HG02884 (cell line): ENCODE measurements around the gene KNSTRN.
A peak's percentile ranks its signal among the peaks of the same experiment; 100 is the strongest.

Experiments
- ATAC-seq: cut with Tn5 transposase; IDR thresholded peaks from one replicate; pipeline ENCODE4 v1.9.1; 2021; ENCODE audit warnings: mild to moderate bottlenecking, moderate library complexity; ENCODE audit not compliant: unreplicated experiment

KNSTRN gene

DNA sequence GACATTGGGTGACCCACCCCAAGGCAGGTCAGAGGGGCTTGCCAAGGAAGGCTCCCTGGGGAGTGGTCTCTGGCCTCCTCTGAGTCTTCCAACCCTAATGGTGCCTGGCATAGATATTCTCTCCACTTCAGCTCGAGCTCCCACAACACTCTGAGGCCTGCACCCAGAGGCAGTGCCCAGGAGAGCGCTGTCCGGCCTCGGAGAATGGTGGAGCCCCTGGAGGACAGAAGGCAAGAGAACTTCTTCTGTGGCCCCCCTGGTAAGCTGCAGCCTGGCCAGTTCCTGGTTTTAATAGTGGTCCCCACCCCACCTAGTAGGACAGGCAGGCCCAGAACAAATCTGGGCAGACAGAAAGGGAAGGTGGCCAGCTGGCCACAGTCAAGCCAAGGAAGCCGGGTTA lies 17.5 kb upstream of the KNSTRN start:
- no peak for ATAC-seq

DNA sequence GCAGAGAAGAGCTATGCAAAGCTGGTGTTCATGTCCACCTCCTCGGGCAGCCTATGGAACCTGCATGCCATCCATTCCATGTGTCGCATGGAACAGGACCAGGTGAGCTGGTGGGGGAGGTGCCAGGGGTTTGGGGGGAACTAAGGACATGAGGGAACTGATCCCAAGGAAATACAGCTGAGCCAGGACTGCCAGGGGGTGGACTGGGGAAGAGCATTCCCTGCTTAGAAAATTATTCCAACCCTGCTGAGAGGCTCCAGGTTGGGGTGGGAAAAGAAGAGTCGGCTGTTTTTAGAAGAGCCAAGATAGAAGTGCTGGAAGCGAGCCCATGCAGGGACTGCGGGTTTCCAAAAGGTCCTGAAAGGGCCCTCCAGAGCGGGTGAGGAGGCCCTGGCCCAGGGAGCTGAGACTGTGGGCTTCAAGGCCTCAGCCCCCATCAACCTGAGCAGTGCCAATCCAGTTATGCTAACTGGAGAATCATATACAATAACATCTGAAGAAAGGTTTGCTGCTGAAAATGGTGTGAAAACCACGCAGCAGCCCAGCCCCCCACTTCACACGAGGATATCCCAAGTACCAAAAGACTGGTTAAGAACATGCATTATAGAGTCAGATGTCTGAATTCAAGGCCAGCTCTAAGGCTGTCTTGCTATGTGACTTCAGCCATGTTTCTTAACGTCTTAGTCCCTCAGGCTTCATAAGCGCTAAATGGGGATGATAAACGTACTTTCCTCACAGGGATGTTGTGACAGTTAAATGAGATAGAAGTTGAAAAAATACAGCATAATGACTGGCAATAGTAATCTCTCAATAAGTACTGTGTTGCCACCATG lies 16.7 kb upstream of the KNSTRN start:
- ATAC-seq = no peak

DNA sequence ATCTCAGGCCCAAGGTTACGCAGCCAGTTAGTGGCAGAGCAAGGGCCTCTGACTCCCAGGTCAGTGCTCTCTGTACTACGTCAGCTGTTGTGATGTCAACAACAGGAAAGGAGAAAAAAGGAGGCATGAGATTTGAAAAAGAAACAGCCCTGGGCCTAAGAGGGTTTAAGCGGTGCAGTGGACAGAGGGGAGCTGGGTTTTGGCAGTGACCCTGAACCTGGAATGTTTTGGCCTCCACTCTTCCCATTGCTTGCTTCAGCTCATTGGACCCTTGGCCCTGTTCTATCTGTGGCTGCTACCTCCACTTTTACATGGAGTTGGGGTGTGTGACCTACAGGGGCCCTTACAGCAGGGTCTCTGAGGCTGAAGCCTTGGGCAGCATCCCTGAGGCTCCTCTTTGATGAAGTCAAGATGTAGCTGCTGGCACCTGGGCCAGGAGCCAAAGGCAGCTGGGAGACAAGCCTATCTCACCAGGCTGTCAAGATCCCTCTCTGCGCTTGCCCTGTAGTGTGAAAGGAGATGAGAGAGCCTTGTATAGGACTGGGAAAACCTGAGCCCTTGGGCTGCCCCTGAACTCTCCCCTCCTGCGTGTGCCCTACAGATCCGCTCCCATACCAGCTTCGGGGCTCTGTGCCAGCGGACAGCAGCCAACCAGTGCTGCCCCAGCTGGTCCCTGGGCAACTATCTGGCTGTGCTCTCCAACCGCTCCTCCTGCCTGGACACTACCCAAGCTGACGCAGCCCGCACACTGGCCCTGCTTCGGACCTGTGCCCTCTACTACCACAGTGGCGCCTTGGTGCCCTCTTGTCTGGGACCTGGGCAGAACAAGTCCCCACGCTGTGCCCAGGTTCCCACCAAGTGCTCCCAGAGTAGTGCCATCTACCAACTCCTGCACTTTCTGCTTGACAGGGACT lies 15.8 kb upstream of the KNSTRN start:
- no peak for ATAC-seq

DNA sequence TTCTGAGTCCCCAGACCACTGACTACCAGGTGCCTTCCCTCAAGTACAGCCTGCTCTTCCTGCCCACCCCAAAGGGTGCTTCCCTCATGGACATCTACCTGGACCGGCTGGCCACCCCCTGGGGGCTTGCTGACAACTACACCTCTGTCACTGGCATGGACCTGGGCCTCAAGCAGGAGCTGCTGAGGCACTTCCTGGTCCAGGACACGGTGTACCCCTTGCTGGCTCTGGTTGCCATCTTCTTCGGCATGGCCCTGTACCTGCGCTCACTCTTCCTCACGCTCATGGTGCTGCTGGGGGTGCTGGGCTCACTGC lies 15.2 kb upstream of the KNSTRN start:
- ATAC-seq = no peak

DNA sequence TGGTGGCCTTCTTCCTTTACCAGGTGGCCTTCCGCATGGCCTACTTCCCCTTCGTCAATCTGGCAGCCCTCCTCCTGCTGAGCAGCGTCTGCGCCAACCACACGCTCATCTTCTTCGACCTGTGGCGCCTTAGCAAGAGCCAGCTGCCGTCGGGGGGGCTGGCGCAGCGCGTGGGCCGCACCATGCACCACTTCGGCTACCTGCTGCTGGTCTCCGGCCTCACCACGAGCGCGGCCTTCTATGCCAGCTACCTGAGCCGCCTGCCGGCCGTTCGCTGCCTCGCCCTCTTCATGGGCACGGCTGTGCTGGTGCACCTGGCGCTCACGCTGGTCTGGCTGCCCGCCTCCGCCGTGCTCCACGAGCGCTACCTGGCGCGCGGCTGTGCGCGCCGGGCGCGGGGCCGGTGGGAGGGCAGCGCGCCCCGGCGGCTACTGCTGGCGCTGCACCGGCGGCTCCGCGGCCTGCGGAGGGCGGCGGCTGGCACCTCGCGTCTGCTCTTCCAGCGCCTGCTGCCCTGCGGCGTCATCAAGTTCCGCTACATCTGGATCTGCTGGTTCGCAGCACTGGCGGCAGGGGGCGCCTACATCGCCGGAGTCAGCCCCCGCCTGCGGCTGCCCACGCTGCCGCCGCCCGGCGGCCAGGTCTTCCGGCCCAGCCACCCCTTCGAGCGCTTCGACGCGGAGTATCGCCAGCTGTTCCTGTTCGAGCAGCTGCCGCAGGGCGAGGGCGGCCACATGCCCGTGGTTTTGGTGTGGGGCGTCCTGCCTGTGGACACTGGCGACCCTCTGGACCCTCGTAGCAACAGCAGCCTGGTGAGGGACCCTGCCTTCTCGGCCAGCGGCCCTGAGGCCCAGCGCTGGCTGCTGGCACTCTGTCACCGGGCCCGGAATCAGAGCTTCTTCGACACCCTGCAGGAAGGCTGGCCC lies 14.6 kb upstream of the KNSTRN start:
- ATAC-seq = peak; percentile 84

DNA sequence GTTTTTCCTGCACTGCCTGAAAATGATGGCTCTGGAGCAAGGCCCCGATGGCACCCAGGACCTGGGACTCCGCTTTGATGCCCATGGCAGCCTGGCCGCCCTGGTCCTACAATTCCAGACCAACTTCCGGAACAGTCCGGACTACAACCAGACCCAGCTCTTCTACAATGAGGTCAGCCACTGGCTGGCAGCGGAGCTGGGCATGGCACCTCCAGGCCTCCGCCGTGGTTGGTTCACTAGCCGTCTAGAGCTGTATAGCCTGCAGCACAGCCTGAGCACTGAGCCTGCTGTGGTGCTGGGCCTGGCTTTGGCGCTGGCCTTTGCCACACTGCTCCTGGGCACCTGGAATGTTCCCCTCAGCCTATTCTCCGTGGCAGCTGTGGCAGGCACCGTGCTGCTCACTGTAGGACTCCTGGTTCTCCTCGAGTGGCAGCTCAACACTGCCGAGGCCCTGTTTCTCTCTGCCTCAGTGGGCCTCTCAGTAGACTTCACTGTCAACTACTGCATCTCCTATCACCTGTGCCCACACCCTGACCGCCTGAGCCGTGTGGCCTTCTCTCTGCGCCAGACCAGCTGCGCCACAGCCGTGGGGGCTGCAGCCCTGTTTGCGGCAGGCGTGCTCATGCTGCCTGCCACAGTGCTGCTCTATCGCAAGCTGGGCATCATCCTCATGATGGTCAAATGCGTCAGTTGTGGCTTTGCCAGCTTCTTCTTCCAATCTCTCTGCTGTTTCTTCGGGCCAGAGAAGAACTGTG lies 13.6 kb upstream of the KNSTRN start:
- ATAC-seq = no peak

DNA sequence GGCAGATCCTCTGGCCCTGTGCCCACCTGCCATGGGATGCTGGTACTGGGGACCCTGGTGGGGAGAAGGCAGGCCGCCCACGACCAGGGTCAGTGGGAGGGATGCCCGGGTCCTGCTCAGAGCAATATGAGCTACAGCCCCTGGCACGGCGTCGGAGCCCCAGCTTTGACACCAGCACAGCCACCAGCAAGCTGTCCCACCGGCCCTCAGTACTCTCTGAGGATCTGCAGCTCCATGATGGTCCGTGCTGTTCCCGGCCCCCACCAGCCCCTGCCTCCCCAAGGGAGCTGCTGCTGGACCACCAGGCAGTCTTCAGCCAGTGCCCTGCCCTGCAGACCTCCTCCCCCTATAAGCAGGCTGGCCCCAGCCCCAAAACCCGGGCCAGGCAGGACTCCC lies 13.0 kb upstream of the KNSTRN start:
- ATAC-seq = no peak

DNA sequence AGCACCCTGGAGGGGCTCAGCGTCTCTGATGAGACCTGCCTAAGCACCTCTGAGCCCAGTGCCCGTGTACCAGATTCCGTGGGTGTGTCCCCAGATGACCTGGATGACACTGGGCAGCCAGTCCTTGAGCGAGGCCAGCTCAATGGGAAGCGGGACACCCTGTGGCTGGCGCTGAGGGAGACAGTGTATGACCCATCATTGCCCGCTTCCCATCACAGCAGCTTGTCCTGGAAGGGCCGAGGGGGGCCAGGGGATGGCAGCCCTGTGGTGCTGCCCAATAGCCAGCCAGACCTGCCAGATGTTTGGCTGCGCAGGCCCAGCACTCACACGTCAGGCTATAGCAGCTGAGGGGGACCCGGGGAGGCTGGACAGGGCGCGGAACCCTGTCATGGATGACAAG lies 12.6 kb upstream of the KNSTRN start:
- no peak for ATAC-seq

DNA sequence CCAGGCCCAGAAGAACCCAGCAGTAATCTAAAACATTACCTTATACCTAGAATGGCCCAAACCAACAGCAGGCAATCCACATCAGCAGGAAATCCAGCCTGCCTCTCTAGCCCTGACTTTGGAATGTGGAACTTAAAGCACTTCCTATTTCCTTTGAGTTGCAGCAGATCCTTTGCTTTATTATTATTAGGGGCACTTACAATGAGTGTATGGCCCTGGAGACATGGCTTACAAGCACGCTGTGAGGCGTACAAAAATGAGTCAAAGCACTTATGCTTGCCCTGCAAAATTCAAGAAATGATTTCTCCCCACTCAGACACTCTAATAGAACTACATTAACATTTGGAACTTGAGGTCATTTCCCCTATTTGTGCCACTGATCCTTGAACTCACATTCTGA lies 9.5 kb upstream of the KNSTRN start:
- no peak for ATAC-seq

DNA sequence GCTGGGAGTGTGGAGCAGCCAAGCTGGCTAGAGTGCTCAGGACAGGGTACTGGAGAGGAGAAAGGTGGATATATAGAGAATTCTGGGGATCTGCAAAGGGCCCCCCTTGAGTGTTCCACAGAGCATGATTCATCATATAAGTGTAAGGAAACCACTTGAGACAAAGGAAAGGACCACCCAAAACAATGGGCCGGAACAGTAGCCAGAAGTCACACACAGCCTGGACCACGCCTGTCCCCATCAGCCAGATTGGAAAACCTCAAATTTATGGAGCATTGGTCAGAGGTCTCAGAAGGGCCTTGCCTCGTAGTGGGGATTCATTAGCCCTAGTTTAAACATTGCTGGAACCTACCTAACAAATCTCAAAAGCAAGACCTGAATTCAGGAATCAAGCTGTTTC lies 4.9 kb upstream of the KNSTRN start:
- no peak for ATAC-seq

DNA sequence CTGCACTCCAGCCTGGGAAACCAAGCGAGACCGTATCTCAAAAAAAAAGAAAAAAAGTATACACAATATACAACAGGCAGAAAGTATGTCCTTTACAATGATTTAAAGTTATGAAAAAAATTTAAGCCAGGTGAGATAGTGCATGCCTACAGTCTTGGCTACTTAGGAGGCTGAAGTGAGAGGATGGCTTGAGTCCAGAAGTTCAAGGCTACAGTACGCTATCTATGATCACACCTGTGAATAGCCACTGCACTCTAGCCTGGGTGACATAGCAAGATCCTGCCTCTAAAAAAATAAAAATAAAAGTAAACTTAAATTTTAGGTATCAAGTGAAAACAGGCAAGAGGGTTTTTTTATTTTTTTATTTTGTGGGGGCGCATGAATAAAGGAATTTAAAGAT lies 3.1 kb upstream of the KNSTRN start:
- ATAC-seq = no peak

DNA sequence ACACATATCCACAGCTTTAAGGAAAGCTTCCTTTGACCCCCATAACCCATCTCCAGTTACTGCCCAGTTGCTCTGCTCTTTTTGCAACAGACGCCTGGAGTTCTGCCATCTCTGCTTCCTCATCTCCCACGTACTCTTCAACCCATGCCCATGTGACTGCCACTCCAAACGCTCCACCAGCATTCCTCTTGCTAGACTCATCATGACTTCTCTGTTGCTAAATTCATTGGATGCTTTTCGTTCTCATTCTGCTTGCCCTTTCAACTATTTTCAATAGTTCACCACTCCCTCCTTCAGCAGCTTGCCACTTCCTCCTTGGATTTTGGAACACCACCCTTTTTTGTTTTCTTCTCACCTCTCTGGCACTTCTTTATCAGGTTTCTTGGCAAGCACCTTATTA lies 2.7 kb upstream of the KNSTRN start:
- ATAC-seq = no peak

DNA sequence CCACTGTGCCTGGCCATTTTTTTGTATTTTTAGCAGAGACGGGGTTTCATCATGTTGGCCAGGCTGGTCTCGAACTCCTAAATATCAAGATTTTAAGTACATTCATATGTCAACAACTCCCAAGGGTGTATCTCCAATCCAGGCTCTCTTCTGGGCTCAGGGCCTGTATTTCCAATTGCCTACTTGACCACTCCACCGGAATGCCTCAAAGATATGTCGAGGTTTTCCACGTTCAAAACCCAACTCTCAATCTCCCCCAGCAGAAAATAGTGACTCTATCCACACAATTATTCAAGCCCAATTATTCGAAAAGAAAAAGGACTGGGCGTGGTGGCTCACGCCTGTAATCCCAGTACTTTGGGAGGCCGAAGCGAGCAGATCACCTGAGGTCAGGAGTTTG lies 1.9 kb upstream of the KNSTRN start:
- no peak for ATAC-seq

DNA sequence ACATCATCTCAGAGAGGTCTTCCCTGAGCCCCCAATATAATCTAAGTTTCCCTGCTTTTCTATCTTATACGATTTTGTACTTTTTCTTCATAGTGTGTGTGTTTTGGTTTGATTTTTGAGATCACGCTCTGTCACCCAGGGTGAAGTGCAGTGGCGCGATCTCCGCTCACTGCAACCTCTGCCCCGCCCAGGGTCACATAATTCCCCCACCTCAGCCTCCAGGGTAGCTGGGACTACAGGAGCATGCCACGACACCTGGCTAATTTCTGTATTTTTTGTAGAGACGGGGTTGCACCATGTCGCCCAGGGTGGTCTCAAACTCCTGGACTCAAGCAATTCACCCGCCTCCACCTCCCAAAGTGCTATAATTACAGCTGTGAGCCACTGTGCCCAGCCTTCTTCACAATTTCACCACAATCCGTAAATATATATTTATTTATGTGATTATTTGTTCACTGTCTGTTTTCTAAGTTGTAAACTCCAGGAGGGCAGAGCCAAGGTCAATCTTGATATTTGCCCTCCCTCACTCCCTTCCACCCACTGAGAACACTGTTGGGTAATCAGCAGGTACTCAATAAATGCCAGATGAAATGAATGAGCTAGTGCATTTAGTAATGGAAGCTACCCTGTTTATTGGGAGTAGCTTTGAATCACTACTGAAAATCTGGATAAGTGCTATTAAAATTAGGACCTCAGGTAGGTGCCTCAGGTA lies 547 bp upstream of the KNSTRN start:
- ATAC-seq = no peak

DNA sequence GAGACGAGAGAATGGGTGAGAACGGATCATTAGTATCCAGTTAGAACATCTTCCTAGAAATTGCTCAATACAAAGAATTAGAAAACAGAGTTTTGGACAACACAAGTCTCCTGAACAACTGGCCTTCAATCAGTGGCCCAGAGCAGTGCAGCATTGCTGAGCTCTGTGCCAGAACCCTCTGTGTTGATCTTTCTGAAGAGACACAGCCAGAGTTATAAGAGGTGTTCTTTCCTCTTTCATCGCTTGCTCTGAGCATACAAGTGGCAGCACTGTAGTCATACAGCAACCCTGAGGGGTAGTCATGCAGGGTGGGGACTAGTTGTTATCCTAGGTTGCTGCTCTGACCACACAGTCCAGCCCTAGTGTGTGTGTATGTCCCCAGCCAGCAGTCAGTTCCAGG lies 4.0 kb downstream of the KNSTRN start:
- ATAC-seq = no peak

DNA sequence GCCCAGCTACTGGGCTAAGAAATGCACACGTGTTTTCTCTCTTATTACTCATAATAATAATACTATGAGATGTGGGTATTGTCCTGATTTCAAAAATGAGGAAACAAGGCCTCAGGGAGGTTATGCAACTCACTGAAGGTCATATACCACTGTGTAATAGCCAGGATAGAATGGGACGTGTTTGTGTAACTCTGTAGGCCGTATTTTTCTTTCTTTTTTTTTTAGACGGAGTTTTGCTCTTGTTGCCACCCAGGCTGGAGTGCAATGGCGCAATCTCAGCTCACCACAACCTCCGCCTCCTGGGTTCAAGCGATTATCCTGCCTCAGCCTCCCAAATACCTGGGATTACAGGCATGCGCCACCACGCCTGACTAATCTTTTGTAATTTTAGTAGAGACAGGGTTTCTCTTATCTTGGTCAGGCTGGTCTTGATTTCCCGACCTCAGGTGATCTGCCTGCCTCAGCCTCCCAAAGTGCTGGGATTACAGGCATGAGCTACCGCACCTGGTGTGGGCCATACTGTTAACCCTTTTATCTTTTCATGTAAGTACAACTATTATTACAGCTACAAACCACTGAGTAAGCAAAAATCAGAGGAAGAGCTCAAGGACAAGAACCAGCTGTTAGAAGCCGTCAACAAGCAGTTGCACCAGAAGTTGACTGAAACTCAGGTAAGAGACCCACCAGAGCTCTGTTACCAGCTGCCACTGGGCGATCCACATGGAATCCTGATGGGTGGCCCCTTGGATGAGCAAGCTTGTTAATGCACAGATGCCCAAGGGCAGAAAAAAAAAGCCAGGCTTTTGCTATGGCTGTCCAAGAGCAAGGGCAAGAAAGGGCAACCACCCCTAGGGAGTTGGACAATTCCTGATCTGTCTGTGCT lies 6.7 kb downstream of the KNSTRN start:
- ATAC-seq = no peak

DNA sequence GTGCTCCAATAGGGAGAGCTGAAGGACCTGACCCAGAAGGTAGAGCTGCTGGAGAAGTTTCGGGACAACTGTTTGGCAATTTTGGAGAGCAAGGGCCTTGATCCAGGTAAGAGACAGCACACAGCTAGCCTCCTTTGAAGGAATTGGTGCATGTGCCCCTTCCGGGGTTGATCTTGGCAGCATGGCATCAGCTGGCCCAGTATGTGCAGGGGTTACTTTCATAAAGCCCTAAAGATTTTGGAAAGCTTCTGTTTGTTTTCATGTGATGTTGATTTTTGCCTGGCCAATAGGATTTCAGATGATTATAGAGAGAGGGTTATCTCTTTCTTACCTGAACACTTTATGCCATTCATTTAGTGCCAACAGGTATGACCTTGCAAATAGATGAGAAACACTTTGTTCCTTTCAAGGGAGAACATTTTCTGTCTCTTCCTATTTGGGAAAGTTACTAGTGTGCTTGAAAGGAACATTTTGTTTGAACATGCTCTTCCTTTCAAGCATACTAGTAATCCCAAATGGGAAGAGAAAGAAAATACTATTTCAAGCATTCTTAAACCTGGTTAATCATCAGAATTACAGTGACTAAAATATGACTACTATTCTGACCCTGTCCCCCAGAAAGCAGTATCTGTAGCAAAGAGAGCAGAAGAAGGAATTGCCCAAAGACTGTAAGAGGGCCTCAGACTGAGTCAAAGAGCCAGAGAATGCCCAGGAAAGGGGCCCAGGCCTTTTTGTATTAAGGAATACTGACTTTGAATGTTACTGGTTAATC lies 7.5 kb downstream of the KNSTRN start:
- no peak for ATAC-seq
